GM21360 (cell line): Measurements from ENCODE around the gene DICER1.
A peak's percentile ranks its signal among the peaks of the same experiment; 100 is the strongest.
"Not testable (repeated sequence)": the region's sequence is repeated elsewhere in the genome, so short reads cannot be mapped to it uniquely, and the experiment has no call there.

Source experiments
- ATAC-seq: cut with Tn5 transposase; IDR thresholded peaks from one replicate; pipeline ENCODE4 v1.9.1; 2021; ENCODE audit warnings: mild to moderate bottlenecking, moderate library complexity; ENCODE audit not compliant: unreplicated experiment

The DICER1 gene, protein sequence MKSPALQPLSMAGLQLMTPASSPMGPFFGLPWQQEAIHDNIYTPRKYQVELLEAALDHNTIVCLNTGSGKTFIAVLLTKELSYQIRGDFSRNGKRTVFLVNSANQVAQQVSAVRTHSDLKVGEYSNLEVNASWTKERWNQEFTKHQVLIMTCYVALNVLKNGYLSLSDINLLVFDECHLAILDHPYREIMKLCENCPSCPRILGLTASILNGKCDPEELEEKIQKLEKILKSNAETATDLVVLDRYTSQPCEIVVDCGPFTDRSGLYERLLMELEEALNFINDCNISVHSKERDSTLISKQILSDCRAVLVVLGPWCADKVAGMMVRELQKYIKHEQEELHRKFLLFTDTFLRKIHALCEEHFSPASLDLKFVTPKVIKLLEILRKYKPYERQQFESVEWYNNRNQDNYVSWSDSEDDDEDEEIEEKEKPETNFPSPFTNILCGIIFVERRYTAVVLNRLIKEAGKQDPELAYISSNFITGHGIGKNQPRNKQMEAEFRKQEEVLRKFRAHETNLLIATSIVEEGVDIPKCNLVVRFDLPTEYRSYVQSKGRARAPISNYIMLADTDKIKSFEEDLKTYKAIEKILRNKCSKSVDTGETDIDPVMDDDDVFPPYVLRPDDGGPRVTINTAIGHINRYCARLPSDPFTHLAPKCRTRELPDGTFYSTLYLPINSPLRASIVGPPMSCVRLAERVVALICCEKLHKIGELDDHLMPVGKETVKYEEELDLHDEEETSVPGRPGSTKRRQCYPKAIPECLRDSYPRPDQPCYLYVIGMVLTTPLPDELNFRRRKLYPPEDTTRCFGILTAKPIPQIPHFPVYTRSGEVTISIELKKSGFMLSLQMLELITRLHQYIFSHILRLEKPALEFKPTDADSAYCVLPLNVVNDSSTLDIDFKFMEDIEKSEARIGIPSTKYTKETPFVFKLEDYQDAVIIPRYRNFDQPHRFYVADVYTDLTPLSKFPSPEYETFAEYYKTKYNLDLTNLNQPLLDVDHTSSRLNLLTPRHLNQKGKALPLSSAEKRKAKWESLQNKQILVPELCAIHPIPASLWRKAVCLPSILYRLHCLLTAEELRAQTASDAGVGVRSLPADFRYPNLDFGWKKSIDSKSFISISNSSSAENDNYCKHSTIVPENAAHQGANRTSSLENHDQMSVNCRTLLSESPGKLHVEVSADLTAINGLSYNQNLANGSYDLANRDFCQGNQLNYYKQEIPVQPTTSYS (N-terminal part only)

DNA sequence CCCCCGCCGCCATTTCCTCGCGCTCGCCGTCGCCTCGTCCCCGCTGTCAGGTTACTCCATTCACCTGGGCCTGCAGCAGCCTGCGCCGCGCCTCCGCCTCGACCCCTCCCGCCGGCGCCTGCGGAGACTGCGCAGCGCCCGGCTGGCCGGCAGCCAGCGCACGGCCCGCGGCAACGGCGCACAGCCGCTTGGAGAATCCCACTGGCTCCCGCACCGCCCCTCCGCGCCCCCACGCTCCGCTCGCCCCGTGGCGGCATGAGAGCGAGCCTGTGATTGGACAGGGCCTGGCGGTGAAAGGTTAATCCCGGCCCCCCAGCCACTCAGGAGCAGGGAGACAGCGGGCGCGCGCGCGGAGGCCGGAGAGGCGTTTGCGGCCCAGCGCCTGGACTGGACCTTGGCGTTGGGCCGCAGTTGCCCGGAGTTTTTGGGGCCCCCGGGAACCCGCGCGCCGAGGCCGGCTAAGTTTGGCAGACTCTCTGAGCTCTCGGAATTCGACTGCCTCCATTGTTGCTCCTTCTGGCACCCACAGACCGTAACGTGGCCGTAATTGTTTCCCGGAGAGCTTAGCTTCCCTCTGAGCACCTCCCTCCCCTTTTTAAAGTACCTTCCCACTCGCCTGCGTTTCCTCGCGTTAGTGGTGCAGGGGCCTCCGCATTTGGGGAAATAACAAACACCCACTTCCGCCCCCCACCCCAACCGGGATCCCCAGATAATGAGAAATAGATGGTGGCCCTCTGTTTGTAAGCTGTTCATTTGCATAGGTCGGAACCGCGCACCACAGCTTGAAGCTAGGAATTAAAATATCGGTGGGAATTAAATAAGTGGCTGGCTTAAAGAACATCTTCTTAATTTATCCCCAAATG lies at the start of gene DICER1:
Gene DICER1, minus strand, starts transcription at position 203 of the 863 bp plus-strand sequence. CDS start 24,071 bp downstream, outside the sequence.
- peak; percentile 68 for ATAC-seq

DNA sequence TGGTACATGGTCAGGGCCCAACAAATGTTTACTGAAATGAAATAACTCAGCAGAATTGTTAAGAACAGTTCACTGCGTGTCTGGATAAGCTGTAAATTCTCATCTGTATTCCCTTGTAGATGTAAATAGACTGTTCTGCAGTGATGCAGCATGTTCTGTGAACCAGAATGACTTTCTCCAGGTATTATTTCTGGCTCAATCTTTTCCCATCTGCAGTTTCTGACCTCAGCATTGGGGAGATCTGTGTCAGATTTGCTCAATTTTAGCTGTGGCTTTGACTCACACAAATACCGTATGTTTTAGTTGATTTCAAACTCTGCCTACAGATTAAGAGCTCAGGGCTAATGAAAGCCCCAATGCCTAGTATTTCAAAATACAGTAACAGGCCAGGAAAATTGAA lies 49.2 kb upstream of the DICER1 start:
- ATAC-seq: no peak

DNA sequence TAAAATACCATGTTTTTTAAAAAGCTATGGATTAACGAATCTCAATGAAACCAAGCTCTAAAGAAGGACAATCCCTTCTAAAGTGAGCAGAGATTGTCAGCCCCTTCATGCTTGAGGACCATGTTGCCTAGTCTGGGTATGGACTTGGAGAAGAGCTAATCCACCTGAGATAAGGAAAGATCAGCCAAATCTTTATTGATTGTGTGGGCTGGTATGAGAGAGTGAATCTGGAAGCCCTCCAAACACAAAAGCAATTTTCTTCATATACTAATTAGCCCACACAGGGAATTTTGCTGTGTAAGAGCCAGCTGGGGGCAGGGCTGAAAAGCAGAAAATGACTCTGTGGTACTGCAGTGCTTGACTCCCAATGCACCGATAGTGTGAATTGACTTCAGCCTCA lies 47.4 kb upstream of the DICER1 start:
- ATAC-seq: no peak

DNA sequence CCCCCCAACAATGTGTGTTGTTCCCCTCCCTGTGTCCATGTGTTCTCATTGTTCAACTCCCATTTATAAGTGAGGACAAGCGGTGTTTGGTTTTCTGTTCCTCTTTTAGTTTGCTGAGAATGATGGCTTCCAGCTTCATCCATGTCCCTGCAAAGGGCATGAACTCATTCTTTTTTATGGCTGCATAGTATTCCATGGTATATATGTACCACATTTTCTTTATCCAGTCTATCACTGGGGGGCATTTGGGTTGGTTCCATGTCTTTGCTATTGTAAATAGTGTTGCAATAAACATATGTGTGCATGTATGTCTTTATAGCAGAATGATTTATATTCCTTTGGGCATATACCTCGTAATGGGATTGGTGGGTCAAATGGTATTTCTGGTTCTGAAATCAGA lies 44.4 kb upstream of the DICER1 start:
- not testable (repeated sequence) for ATAC-seq

DNA sequence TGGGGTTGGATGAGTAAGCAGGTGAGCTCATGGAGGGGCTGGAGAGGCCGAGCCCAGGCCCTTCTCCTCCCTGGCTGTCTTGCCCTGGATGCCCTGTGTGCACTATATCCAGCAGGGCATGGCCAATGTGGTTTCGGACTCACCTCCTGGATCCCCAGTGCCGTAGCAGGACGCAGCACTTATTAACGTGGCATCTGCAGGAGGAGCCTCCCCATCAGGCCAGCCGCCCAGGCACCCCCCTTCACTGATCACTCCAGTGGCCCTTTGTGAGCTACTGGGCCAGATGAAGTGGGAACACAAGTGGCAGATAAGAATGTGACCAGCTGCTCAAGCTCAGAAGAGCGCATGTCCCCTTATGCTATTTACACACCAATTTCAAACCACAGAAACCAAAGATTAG lies 43.1 kb upstream of the DICER1 start:
- ATAC-seq: no peak

DNA sequence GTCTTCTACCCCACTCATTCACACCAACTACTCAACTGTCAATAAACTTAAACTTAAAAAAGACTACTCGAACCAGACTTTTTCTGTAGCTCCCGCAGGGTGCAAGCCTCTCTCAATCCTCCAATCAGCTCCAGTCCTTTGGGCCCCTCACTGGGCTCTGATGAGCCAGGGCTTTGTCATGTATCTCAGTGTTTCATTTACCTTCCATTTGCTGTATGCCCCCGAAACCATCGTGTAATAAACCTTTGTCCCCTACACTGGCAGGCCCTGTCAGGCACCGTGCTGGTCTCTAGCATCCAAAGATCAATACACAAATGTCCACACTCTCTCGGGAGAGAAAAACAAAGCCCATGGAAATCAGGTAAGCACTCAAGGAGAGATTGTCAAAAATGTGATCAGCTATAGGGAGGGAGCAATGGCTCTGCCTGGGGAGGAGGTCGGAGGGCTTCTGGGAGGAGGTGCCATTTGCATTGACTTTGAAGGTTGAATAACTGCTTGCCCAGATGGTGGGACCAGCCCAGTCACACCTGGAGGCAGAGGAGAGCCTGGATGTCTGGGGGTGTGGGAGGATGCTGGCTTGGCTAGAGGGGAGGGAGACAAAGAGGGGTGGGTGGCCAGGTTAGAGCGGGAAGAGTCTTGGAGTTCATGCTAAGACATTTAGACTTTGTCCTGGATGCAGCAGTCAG lies 42.1 kb upstream of the DICER1 start:
- ATAC-seq: no peak

DNA sequence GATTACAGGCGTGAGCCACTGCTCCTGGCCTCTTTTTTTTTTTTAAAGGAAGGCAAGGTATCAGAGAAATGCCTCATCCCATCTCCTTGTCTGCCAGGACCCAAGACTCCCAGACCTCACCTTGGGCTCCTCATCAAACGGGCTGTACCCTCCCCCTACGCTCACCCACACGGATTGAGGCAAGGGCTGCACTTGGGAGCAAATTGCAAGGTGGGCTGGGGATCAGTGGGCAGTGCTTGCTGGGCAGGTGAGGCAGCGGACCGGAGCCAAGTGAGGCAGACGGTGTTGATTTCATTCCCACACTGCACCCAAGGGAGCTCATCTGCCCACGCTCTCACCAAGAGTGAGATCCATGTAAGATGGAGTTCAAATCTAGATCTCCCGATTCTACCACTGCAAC lies 41.0 kb upstream of the DICER1 start:
- no peak for ATAC-seq

DNA sequence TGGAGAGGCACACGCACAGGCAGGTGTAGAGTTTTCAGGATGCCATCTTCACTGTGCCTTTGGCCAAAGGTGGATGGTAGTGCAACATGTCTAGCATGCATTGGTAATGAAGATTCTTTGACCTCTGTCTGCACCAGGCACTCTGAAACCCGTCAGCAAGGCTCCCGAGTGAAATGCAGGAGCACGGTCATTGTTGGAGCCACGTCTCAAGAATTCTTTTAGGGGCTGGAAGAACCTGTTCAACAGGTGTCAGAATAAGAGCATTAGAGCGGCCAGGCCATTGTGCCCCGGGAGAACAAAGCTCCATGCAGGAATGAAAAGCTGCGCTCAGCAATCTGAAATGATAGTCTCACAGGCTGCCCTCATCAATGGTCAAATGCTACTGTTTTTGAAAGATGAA lies 40.2 kb upstream of the DICER1 start:
- ATAC-seq: no peak

DNA sequence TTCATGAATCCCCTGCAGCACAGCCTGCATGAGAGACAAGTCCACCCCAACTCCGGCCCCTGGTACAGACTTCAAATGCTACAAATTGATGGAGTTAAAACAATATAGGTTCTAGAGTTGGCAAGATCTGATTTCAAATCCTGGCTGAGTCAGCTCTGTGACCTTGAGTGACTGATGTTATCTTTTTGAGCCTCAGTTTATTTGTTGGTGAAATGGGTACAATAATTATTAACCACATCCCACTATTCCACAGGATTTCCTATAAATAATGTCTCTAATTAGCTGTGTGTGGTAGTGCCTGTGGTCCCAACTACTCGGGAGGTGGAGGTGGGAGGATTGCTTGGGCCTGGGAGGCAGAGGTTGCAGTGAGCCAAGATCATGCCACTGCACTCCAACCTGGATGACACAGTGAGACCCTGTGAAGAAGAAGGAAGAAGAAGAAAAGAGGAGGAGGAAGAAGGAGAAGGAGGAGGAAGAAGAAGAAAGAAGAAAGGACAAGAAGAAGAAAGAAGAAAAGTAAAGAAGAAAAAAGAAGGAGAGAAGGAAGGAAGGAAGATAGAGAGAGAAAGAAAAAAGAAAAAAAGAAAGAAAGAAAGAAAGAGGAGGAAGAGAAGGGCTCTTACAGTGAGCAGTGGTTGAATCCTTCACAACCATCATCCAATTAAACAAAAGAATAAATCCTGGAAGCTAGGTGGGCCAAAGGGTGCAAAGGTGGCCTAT lies 39.7 kb upstream of the DICER1 start:
- no peak for ATAC-seq

DNA sequence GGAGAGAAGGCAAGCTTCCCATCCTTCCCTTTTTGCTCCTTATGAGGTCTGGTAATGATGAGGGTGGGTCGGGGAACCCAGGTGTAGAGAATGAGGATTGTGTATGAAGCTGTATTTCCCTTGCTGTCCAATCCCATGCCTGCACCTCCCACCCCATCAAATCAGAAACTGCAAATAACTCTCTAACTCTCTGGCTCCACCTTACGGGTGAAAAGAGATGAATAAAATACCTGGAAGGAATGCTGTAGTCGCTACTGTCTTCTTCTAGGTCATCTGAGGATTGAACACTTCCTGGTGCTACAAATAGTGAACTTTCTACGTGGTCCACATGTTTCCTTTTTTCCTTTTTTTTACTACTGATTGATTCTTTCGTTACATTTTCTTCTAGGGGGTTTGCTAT lies 38.9 kb upstream of the DICER1 start:
- no peak for ATAC-seq

DNA sequence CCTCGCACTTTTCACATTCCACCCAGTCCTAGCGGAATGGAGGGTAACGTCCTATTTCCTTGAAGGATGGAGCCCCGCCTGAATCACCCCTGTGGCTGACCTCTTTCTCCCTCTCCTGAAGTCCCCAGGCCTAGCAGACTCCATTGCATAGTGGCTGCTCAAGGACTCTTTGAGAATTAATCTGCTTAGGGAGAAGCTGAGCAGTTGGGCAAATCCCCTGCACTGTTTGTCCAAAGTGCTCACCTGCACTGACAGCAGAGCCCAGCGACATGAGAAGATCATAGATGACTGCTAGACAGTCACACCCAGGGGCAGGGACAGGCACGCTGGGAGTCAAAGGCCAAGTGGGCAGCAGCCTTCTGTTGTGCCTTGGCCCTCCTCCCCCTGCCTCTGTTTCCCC lies 37.7 kb upstream of the DICER1 start:
- ATAC-seq: no peak

DNA sequence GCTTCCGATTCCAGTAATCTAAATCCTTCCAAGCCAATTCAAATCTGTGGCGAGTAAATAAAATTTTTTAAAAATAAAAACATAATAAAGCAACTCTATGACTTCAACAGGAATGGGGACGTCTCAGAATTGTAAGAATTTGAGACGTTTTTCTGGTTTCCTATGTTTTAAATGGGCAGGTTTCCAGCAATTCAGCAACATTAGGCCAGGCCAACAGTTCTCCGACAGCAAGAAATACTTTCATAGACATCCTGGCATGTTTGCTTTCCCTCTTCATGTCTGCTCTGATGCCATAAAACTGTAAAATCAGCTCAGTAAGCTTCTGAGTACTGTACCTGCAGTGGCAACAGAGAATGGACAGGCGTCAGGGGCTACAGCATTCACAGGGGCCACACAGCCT lies 35.8 kb upstream of the DICER1 start:
- no peak for ATAC-seq

DNA sequence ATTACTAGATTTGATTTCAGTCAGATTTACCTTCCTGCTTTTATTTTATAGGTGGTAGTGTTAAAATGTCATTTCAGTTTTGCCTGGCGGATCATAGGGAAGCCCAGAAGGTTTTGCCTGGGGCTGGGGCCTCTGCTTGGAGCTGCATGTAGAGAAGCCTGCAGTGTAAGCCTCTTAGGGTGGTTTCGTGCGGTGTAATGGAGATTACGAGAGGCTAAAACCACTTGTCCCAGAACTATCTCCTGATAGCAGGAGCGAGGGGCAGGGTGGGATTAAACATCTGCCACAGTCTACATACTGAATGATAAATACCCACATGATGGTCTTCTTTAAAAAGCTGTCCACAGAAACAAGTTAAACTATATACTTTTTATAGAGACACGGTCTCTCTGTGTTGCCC lies 35.0 kb upstream of the DICER1 start:
- ATAC-seq: no peak

DNA sequence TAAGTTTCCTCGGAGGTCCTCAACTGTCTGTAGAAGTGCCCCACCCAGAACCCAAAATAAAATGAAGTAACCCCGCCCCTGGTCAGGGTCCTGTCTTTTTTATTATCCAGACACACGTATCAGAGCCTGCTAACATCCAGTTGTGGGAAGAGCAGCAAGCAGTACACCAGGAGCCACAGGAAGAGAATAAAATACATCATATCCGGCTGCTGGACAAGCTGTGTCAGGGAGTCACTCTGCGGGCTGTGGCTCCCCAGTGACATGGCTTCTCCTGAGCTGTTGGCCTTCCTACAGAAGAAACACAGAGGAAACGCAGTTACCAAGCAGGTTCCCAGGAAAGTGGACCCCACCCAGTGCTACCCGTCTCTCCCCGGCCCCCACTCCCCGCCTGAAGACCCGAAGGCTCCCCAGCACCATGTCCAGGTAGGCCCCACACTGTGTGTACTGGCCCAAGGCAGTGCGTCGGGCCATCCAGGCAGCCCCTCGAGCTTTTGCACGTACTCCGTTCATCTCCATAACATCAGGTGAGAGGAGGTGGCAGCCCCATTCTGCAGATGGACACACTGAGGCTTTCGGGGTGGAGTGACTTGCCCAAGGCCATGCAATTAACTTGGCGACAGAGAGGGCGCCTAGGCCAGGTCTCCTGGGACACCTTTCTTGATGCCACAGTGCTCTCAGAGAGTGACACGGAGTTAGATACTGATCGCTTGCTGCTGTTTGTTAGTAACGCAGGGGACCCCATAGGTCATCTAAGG lies 34.3 kb upstream of the DICER1 start:
- no peak for ATAC-seq

DNA sequence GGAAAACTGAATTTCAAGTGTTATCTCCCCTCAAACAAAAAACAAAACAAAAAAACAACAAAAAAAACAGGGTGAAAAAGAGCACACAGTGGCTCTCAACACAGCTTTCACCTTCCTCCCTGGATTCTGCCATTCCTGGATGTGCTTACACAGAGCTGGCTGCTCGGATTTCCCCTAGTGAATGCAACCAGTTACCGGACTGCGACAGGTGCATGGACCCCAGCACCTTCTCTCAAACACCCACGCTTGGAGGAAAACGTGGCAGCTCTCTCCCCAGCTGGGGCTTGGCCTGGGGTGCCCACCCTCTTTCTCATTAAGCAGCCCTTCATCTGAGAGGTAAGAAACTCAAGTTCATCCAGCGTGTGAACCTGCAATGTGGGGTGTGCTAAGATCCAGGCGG lies 33.5 kb upstream of the DICER1 start:
- ATAC-seq: no peak

DNA sequence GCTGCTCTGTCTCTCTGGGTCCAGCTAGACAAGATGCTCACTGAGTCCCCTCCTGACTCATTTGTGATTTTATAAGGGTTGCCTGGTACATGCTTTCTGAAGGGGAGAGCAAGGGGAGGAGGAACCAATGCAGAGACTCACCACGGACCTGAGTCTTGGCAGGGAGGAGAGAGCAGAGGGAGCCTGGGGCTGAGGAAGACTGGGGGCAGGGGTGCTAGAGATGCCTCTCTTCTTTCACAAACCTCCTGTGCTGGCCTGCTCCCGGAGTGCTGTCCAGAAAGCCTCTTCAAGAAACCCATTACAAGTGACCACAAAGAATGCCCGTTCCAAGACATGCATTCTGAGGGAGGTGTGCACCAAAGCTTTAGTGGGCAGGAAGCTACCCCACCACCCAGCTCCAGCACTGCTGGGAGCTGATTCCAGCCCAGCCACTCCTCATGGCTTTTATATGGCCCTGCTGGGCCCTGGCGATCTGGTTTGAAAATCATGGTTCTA lies 33.1 kb upstream of the DICER1 start:
- ATAC-seq: no peak

DNA sequence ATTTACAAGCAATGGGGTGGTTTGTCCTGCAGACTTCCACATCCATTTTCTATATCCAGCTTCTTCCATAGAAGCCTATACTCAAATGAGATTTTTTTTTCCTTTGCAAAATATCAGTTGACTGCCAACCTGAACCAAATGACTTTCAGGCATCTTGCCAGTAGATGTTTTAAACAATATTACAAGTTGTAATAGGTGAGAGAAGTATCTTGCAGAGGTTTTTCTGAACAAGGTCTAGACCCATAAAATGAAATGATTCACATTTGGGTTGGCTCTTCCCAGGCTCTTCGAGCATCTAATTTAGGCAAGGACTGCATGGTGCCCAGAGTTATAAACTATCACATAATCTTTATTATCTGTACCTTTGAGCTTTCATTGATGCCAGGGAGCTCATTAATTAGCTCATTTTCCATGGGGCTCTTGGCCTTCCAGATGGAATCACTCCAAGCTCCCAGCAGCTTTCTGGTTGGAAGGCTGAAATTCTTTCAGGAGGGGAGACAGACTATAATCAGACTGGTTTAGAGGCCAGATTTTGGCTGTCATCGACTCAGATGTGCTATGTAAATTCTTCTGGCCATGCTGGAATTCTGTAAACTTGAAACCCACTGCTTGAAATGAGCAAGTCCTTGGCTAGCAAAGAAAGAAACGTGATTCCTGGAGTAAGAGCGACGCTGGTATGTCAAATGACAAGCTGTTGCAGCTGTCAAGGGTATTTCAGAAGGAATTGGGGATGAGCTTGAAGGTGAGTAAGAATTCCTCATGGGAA lies 32.2 kb upstream of the DICER1 start:
- ATAC-seq: no peak

DNA sequence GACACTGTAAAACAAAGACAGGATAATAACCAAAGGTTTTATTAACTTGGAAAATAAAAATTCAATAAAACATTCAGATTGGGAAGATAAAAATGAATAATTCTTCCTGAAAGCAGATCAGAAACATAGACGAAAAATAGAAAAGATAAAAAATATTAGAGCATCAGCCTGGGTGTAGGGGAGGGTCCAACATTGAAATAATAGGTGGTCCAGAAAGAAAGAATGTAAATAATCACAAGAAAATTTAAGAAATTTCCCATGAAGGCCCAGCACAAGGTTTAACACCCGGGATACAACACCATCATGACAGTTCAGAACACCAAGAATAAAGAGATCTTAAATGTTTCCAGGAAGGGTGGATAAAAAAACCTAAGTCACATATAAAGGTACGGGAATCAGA lies 31.1 kb upstream of the DICER1 start:
- ATAC-seq: no peak
